IMR-90 (cell line): Measurements from ENCODE around the gene DOCK4.

Experiments used
- BHLHE40 ChIP-seq: fragments of 150-350 bp; IDR thresholded peaks from 2 replicates; pipeline ENCODE4 v1.6.1; 2016; ENCODE audit warnings: mild to moderate bottlenecking, low read depth, low read length
- CEBPB ChIP-seq: IDR thresholded peaks from 2 replicates; pipeline ENCODE4 v1.6.1; 2012; ENCODE audit warnings: low read depth, low read length, improper control_type of control experiment
- CHD1 ChIP-seq: IDR thresholded peaks from 2 replicates; pipeline ENCODE4 v1.6.1; 2012; ENCODE audit warnings: low read depth, low read length, improper control_type of control experiment
- MAZ ChIP-seq: IDR thresholded peaks from 2 replicates; pipeline ENCODE4 v1.6.1; 2012; ENCODE audit warnings: low read depth, mild to moderate bottlenecking, low read length, improper control_type of control experiment, moderate library complexity, borderline replicate concordance
- MXI1 ChIP-seq: IDR thresholded peaks from 2 replicates; pipeline ENCODE4 v1.6.1; 2012; ENCODE audit warnings: low read depth, mild to moderate bottlenecking, low read length, moderate library complexity, borderline replicate concordance
- NFE2L2 ChIP-seq: fragments of 150-350 bp; IDR thresholded peaks from 2 replicates; pipeline ENCODE4 v1.6.1; 2016; ENCODE audit warnings: low read depth, mild to moderate bottlenecking, low read length
- POLR2A ChIP-seq: IDR thresholded peaks from 2 replicates; pipeline ENCODE4 v1.6.1; 2012; ENCODE audit warnings: mild to moderate bottlenecking, low read depth, low read length
- RAD21 ChIP-seq: IDR thresholded peaks from 2 replicates; pipeline ENCODE4 v1.6.1; 2012; ENCODE audit warnings: low read length, improper control_type of control experiment
- RFX5 ChIP-seq: IDR thresholded peaks from 2 replicates; pipeline ENCODE4 v1.8.0; 2012; ENCODE audit warnings: low read depth, mild to moderate bottlenecking, low read length, moderate library complexity
- TF ChIP-seq, protein P1 (sequence below): conservative IDR thresholded peaks from 2 replicates; pipeline ENCODE4 v1.5.1; 2012; ENCODE audit warnings: mild to moderate bottlenecking, low read depth, low read length, improper control_type of control experiment
- TF ChIP-seq, protein P2 (sequence below): fragments of 150-350 bp; IDR thresholded peaks from 2 replicates; pipeline ENCODE4 v1.6.1; 2016; ENCODE audit warnings: low read depth, mild to moderate bottlenecking, low read length, moderate library complexity, borderline replicate concordance

DNA sequence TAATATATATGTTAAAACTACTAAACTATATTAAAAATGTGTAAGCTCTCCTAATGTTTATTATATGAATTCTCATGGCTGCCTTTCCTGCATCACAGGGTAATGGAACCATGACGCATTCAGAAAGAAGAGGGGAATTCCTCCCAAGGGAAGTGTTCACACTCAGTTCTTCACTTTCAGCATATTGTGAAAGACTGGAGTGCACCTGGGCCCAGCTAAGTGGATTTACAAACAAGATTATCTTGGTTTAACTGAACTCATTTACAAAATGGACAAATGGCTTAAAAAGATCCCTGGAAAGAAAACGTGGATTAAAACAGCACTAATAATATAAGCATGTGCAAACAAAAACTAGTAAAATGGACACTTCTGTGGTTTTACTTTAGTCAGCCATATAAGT lies 149.8 kb downstream of the DOCK4 start:
- TF ChIP-seq POLR2A = no peak
- TF ChIP-seq, protein P1, sequence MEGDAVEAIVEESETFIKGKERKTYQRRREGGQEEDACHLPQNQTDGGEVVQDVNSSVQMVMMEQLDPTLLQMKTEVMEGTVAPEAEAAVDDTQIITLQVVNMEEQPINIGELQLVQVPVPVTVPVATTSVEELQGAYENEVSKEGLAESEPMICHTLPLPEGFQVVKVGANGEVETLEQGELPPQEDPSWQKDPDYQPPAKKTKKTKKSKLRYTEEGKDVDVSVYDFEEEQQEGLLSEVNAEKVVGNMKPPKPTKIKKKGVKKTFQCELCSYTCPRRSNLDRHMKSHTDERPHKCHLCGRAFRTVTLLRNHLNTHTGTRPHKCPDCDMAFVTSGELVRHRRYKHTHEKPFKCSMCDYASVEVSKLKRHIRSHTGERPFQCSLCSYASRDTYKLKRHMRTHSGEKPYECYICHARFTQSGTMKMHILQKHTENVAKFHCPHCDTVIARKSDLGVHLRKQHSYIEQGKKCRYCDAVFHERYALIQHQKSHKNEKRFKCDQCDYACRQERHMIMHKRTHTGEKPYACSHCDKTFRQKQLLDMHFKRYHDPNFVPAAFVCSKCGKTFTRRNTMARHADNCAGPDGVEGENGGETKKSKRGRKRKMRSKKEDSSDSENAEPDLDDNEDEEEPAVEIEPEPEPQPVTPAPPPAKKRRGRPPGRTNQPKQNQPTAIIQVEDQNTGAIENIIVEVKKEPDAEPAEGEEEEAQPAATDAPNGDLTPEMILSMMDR = no peak
- peak; percentile 44; the same call in 1 of the 2 replicates for TF ChIP-seq CEBPB
- TF ChIP-seq MAZ = no peak
- TF ChIP-seq RAD21 = no peak
- no peak for TF ChIP-seq CHD1
- no peak for TF ChIP-seq BHLHE40
- no peak for TF ChIP-seq MXI1
- TF ChIP-seq NFE2L2 = no peak
- TF ChIP-seq, protein P2, sequence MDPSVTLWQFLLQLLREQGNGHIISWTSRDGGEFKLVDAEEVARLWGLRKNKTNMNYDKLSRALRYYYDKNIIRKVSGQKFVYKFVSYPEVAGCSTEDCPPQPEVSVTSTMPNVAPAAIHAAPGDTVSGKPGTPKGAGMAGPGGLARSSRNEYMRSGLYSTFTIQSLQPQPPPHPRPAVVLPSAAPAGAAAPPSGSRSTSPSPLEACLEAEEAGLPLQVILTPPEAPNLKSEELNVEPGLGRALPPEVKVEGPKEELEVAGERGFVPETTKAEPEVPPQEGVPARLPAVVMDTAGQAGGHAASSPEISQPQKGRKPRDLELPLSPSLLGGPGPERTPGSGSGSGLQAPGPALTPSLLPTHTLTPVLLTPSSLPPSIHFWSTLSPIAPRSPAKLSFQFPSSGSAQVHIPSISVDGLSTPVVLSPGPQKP = no peak
- TF ChIP-seq RFX5 = no peak
